Duodenal mucosa (tissue), 2 donors: ENCODE measurements around the gene MYO16.

Experiments
- H3K27ac ChIP-seq: one replicate; pipeline ENCODE4 v1.7.0; 2013; ENCODE audit warnings: low read depth, low read length
- H3K27me3 ChIP-seq, 2 donors: one replicate each; pipeline ENCODE4 v1.7.0; 2013; ENCODE audit warnings: low read length in 2 of 2, control low read depth in 1 of 2; ENCODE audit not compliant: insufficient read depth in 2 of 2, control insufficient read depth in 1 of 2
- H3K36me3 ChIP-seq, 2 donors: one replicate each; pipeline ENCODE4 v1.7.0; 2013; ENCODE audit warnings: low read length in 2 of 2, control low read depth in 1 of 2; ENCODE audit not compliant: insufficient read depth in 2 of 2, control insufficient read depth in 1 of 2
- H3K4me1 ChIP-seq, 2 donors: one replicate each; pipeline ENCODE4 v1.7.0; 2013; ENCODE audit warnings: low read length in 2 of 2, control low read depth in 1 of 2; ENCODE audit not compliant: insufficient read depth in 2 of 2, control insufficient read depth in 1 of 2
- H3K4me3 ChIP-seq, 2 donors: one replicate each; pipeline ENCODE4 v1.7.0; 2013; ENCODE audit warnings: low read length in 2 of 2, low read depth in 1 of 2
- H3K9ac ChIP-seq, 2 donors: one replicate each; pipeline ENCODE4 v1.7.0; 2013; ENCODE audit warnings: low read length in 2 of 2, low read depth in 1 of 2
- H3K9me3 ChIP-seq, 2 donors: one replicate each; pipeline ENCODE4 v1.7.0; 2013; ENCODE audit warnings: low read length in 2 of 2, control low read depth in 1 of 2; ENCODE audit not compliant: control insufficient read depth in 1 of 2

MYO16 gene

GRCh38 chr13:108853031-108853430 lies 223.6 kb downstream of the MYO16 start:
- Histone ChIP-seq H3K9me3 (no peaks in the 10 kb centered on the region), H3K4me3 (no peak overlapping the region), H3K36me3 (no peaks in the 10 kb centered on the region), H3K27ac (no peak overlapping the region), H3K27me3 (no peaks in the 10 kb centered on the region), H3K4me1 (no peaks in the 10 kb centered on the region), H3K9ac (no peak overlapping the region)

DNA sequence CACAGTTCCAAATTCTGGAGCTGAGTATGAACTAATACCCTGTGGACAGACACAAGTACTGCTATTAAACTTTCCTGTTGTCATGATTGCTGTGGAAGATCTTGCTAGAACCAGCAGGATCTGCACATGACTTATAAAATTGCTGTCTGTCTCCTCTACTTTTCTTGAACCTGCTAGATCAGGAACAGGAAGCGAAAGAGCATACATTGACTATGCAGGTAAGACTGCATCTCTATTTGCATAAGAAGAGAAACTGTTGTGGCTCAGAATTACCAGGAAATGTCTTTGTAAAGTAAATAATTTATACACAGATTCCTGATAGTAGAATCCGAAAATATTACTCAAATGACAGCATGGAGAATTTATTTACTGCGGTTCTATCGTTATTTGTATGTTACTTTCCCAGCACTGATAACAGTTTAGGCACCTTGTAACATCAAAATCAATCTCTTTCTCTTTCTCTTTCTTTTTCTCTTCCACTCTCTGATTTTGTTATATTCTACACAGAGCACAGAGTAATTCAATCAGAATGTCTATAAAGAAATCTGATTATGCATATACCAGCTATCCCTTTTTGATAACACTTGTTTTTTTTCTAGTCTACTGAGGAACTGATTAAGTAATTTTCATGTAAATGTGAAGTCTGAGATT lies 226.5 kb downstream of the MYO16 start:
- Histone ChIP-seq H3K4me1 (no peaks in the 10 kb centered on the region), H3K4me3 (no peak overlapping the region), H3K9ac (no peak overlapping the region), H3K36me3 (no peaks in the 10 kb centered on the region), H3K27me3 (no peaks in the 10 kb centered on the region), H3K9me3 (no peaks in the 10 kb centered on the region), H3K27ac (no peak overlapping the region)

DNA sequence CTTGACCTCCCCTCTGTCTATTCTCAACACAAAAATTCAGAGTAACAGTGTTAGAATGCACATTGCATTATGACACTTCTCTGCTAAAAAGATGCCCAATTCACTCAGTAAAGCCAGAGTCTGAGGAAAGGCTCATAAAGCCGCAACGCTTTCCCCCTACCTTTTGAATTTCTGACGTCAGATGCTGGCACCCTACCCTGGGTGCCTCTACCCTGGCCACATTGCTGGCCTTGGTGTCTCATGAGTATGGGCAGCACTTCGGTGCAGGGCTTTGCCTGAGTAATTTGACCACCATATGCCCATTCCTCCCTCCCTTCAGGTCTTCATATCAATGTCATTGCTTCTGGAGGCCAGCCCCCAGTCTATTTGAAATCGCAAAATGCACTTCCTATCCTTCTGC lies 229.3 kb downstream of the MYO16 start:
- Histone ChIP-seq H3K36me3 (no peaks in the 10 kb centered on the region), H3K27ac (no peak overlapping the region), H3K9me3 (no peaks in the 10 kb centered on the region), H3K4me1 (no peaks in the 10 kb centered on the region), H3K9ac (no peak overlapping the region), H3K27me3 (no peaks in the 10 kb centered on the region), H3K4me3 (no peak overlapping the region)

- Histone ChIP-seq H3K9me3 (no peaks in the 10 kb centered on the region), H3K27me3 (no peaks in the 10 kb centered on the region), H3K36me3 (no peaks in the 10 kb centered on the region), H3K27ac (no peak overlapping the region), H3K4me1 (no peaks in the 10 kb centered on the region), H3K4me3 (no peak overlapping the region), H3K9ac (no peak overlapping the region)
These were observed 230.0 kb downstream of the MYO16 start for GRCh38 chr13:108859197-108860012.

- Histone ChIP-seq H3K4me3 (no peak overlapping the region), H3K27me3 (no peaks in the 10 kb centered on the region), H3K36me3 (no peaks in the 10 kb centered on the region), H3K4me1 (no peaks in the 10 kb centered on the region), H3K9me3 (no peaks in the 10 kb centered on the region), H3K27ac (no peak overlapping the region), H3K9ac (no peak overlapping the region)
These were observed 231.0 kb downstream of the MYO16 start for GRCh38 chr13:108860418-108860817.

DNA sequence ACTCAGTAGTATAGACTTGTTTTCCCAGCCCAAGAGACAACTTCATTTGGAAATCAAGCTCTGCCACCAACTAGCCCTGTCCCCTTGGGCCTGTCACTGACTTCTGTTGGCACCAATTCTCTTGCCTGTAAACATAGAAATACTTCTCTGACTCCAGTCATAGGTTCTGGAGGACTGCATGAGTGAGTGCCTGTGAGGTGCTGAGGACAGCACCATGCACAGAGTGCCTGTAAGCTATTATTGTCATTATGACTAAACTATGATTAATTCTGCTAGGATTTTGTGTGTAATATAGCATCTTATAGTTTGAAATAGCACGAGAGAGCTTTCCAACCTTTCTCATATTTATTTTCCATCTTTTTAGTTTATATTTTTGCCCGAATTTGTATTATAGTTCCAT lies 247.9 kb downstream of the MYO16 start:
- no peaks in the 10 kb centered on the region for H3K36me3 ChIP-seq
- peaks cover 0 to 5% of the 10 kb centered on the region in 2 donors for H3K9me3 ChIP-seq
- no peak overlapping the region for H3K27ac ChIP-seq
- H3K27me3 ChIP-seq = no peaks in the 10 kb centered on the region
- no peak overlapping the region for H3K4me3 ChIP-seq
- no peaks in the 10 kb centered on the region for H3K4me1 ChIP-seq
- no peak overlapping the region for H3K9ac ChIP-seq

DNA sequence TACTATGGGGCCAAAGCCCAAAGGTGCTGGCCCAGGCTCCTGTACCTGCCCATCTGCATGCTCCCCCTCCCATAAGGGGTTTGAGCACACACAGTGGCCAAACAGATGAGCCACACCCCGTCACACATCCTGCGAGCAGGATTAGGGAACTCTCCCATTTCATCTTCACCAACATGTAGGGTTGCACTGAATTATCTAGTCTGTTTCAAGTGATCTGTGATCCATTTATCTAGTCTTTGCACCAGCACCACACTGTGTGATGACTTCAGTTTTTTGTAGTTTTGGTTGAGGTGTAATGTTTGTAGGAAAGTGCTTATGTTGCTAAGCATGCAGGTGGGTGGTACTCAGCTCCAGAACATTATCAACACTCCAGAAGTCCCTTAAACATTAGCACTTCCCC lies 249.3 kb downstream of the MYO16 start:
- no peak overlapping the region for H3K9ac ChIP-seq
- no peaks in the 10 kb centered on the region for H3K4me1 ChIP-seq
- H3K27ac ChIP-seq = no peak overlapping the region
- no peaks in the 10 kb centered on the region for H3K36me3 ChIP-seq
- no peaks in the 10 kb centered on the region for H3K27me3 ChIP-seq
- H3K9me3 ChIP-seq = peaks cover 0 to 5% of the 10 kb centered on the region in 2 donors
- no peak overlapping the region for H3K4me3 ChIP-seq

GRCh38 chr13:108889324-108889984 lies 260.0 kb downstream of the MYO16 start:
- Histone ChIP-seq H3K27ac (no peak overlapping the region), H3K27me3 (no peaks in the 10 kb centered on the region), H3K4me1 (no peaks in the 10 kb centered on the region), H3K9me3 (no peaks in the 10 kb centered on the region), H3K9ac (no peak overlapping the region), H3K4me3 (no peak overlapping the region), H3K36me3 (no peaks in the 10 kb centered on the region)

DNA sequence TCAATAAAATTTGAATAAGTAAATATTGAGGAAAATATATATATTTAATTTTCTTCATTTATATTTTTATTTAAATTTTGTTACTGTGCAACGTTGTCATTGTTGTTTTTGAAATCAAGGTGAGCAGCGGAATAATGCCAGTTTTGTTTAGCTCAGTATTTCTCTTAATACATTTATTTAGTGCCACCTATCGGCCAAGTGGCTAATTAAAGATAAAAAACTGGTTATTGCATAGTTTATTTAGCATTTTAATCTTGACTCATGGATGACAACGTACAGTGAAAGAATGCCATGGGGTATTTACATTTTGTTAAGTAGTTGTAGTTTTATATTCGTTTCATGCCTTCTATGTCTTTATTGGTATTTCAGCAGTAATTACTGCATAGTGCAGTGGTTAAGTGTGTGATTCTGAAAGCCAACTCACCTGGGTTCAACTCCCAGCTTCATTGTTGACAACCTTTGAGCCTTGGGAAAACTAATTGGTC lies 265.9 kb downstream of the MYO16 start:
- no peak overlapping the region for H3K9ac ChIP-seq
- H3K4me3 ChIP-seq = no peak overlapping the region
- no peaks in the 10 kb centered on the region for H3K4me1 ChIP-seq
- H3K27me3 ChIP-seq = peaks cover 0 to 2% of the 10 kb centered on the region in 2 donors
- no peaks in the 10 kb centered on the region for H3K9me3 ChIP-seq
- no peaks in the 10 kb centered on the region for H3K36me3 ChIP-seq
- H3K27ac ChIP-seq = no peak overlapping the region

- Histone ChIP-seq H3K4me3 (no peak overlapping the region), H3K9me3 (no peaks in the 10 kb centered on the region), H3K27ac (no peak overlapping the region), H3K27me3 (peaks cover 0 to 2% of the 10 kb centered on the region in 2 donors), H3K36me3 (no peaks in the 10 kb centered on the region), H3K9ac (no peak overlapping the region), H3K4me1 (no peaks in the 10 kb centered on the region)
These were observed 268.5 kb downstream of the MYO16 start for GRCh38 chr13:108897955-108898354.
